GM06990 (cell line): ENCODE measurements around the gene WRAP73.

ENCODE experiments used
- DNase-seq: peaks from one replicate; pipeline ENCODE4 v3.0.0-alpha.2; 2011; ENCODE audit not compliant: insufficient read length; ENCODE audit errors: extremely low read depth
- H3K27me3 ChIP-seq: replicated peaks from 2 replicates; pipeline ENCODE4 v1.6.0; 2011; ENCODE audit warnings: low read length; ENCODE audit not compliant: control insufficient read depth, insufficient read depth
- H3K36me3 ChIP-seq: 2 replicates; pipeline ENCODE4 v1.5.1; 2011; ENCODE audit warnings: low read length; ENCODE audit not compliant: control insufficient read depth, insufficient read depth
- H3K4me3 ChIP-seq: replicated peaks from 2 replicates; pipeline ENCODE4 v1.5.1; 2011; ENCODE audit warnings: low read depth, mild to moderate bottlenecking, control low read depth, low read length
- CTCF ChIP-seq: IDR thresholded peaks from 2 replicates; pipeline ENCODE4 v1.5.1; 2011; ENCODE audit warnings: low read length, control low read depth, mild to moderate bottlenecking, inconsistent platforms; ENCODE audit not compliant: insufficient read depth, poor library complexity, severe bottlenecking

The WRAP73 gene

GRCh38 chr1:3630161-3630611 is 19.7 kb downstream of the WRAP73 start:
- TF ChIP-seq CTCF: no peak
- DNase-seq: no peak
- H3K36me3 ChIP-seq: peaks cover 44% of the 10 kb centered on the region
- H3K4me3 ChIP-seq: no peak overlapping the region
- no peaks in the 10 kb centered on the region for H3K27me3 ChIP-seq

- H3K27me3 ChIP-seq: no peaks in the 10 kb centered on the region
- TF ChIP-seq CTCF: no peak
- H3K36me3 ChIP-seq: peaks cover 41% of the 10 kb centered on the region
- no peak for DNase-seq
- no peak overlapping the region for H3K4me3 ChIP-seq
Measured at GRCh38 chr1:3629561-3630160, 20.2 kb downstream of the WRAP73 start.

- no peak for DNase-seq
- Histone ChIP-seq H3K36me3 (peaks cover 31% of the 10 kb centered on the region), H3K27me3 (no peaks in the 10 kb centered on the region), H3K4me3 (no peak overlapping the region)
- TF ChIP-seq CTCF: no peak
Measured at GRCh38 chr1:3628445-3628844, 21.5 kb downstream of the WRAP73 start.

GRCh38 chr1:3627515-3628253 is 22.2 kb downstream of the WRAP73 start:
- no peak for DNase-seq
- no peak overlapping the region for H3K4me3 ChIP-seq
- peaks cover 28% of the 10 kb centered on the region for H3K36me3 ChIP-seq
- no peaks in the 10 kb centered on the region for H3K27me3 ChIP-seq
- no peak for TF ChIP-seq CTCF

- peaks cover 16% of the 10 kb centered on the region for H3K36me3 ChIP-seq
- no peaks in the 10 kb centered on the region for H3K27me3 ChIP-seq
- peak overlapping the region; percentile 85 for H3K4me3 ChIP-seq
- no peak for TF ChIP-seq CTCF
- DNase-seq: no peak
Measured at GRCh38 chr1:3626025-3626424, 23.9 kb downstream of the WRAP73 start.
